ENCODE measurements around the gene ERAP2. TPM values are rescaled to one million over a fixed set of nuclear protein-coding genes. Genes with fewer than 3 reads are reported as not detected.

ERAP2 gene
- total RNA-seq, 1 experiment from 2014 or later: 15.5 TPM

GRCh38 chr5:96919754-96920197, 43.5 kb downstream of the ERAP2 start:
- no peak overlapping the region for H3K4me3 ChIP-seq (ENCODE audit: low read depth in 2 of 2, low read length in 2 of 2)
- ATAC-seq (no peak), DNase-seq (ENCODE audit: low read depth, low spot score) (no peak)
- no peak for TF ChIP-seq POLR2AphosphoS5 (IDR thresholded peaks at IDR 0.05; ENCODE audit: low read depth, low read length)
- TF ChIP-seq REST (IDR thresholded peaks at IDR 0.05; ENCODE audit: insufficient read depth in 1 of 2, low read depth in 2 of 2, low read length in 1 of 2): no peak
- TF ChIP-seq TCF7L2 (IDR thresholded peaks at IDR 0.05; ENCODE audit: low read depth, low read length): no peak
- no peak for TF ChIP-seq CTCF (IDR thresholded peaks at IDR 0.05)
- TF ChIP-seq SIN3A (IDR thresholded peaks at IDR 0.05; ENCODE audit: borderline replicate concordance, insufficient read depth, low read depth, low read length): no peak
- H3K27me3 ChIP-seq (ENCODE audit: control insufficient read depth, insufficient read depth, low read length): no peaks in the 10 kb centered on the region
- no peak overlapping the region for H3K27ac ChIP-seq (ENCODE audit: low read length)
- ChIA-PET CTCF (no interaction called here), POLR2A (no interaction called here)
- intact Hi-C loops (cut with micrococcal nuclease; ENCODE audit: unreplicated experiment): no loop called here
- in situ Hi-C loops (cut with HindIII; ENCODE audit: low pct_unique_long_range_greater_than_20kb, low sequenced_read_pairs): no loop called here
- H3K9me3 ChIP-seq (ENCODE audit: control insufficient read depth, insufficient read depth, low read depth, low read length): no peaks in the 10 kb centered on the region
- peaks cover 12% of the 10 kb centered on the region for H3K4me1 ChIP-seq (ENCODE audit: control insufficient read depth, insufficient read depth, low read length)
- H3K36me3 ChIP-seq (ENCODE audit: control insufficient read depth, insufficient read depth, low read length): no peaks in the 10 kb centered on the region
- no TSS peak for BruUV-seq (replicated peaks)

- H3K27ac ChIP-seq (ENCODE audit: low read length): no peak overlapping the region
- no peak for TF ChIP-seq SIN3A (IDR thresholded peaks at IDR 0.05; ENCODE audit: borderline replicate concordance, insufficient read depth, low read depth, low read length)
- TF ChIP-seq REST (IDR thresholded peaks at IDR 0.05; ENCODE audit: insufficient read depth in 1 of 2, low read depth in 2 of 2, low read length in 1 of 2): no peak
- TF ChIP-seq TCF7L2 (IDR thresholded peaks at IDR 0.05; ENCODE audit: low read depth, low read length): no peak
- no peak for TF ChIP-seq CTCF (IDR thresholded peaks at IDR 0.05)
- no peak for TF ChIP-seq POLR2AphosphoS5 (IDR thresholded peaks at IDR 0.05; ENCODE audit: low read depth, low read length)
- in situ Hi-C loops (cut with HindIII; ENCODE audit: low pct_unique_long_range_greater_than_20kb, low sequenced_read_pairs) (no loop called here), intact Hi-C loops (cut with micrococcal nuclease; ENCODE audit: unreplicated experiment) (no loop called here)
- ChIA-PET POLR2A (no interaction called here), CTCF (no interaction called here)
- BruUV-seq (replicated peaks): no TSS peak
- H3K27me3 ChIP-seq (ENCODE audit: control insufficient read depth, insufficient read depth, low read length): no peaks in the 10 kb centered on the region
- ATAC-seq (no peak), DNase-seq (ENCODE audit: low read depth, low spot score) (no peak)
- H3K36me3 ChIP-seq (ENCODE audit: control insufficient read depth, insufficient read depth, low read length): no peaks in the 10 kb centered on the region
- no peaks in the 10 kb centered on the region for H3K9me3 ChIP-seq (ENCODE audit: control insufficient read depth, insufficient read depth, low read depth, low read length)
- no peak overlapping the region for H3K4me3 ChIP-seq (ENCODE audit: low read depth in 2 of 2, low read length in 2 of 2)
- peaks cover 12% of the 10 kb centered on the region for H3K4me1 ChIP-seq (ENCODE audit: control insufficient read depth, insufficient read depth, low read length)
Measured at GRCh38 chr5:96920744-96921355, 44.5 kb downstream of the ERAP2 start.
